ENCODE data around the gene STK11.

The STK11 gene

GRCh38 chr19:1246265-1247087 lies 40.9 kb downstream of the STK11 start:
- peak; percentile 24 for TF ChIP-seq TCF12 (IDR thresholded peaks at IDR 0.05; ENCODE audit: low read depth)
- peak; percentile 17; the same call in 1 of the 2 replicates for TF ChIP-seq NFIC (IDR thresholded peaks at IDR 0.05)
- TF ChIP-seq MAX (IDR thresholded peaks at IDR 0.05) = 0 out of 2 replicates have a peak, but pooled peaks have one; percentile 0

GRCh38 chr19:1247748-1248138 lies 42.2 kb downstream of the STK11 start:
- no peak for TF ChIP-seq TEAD4 (IDR thresholded peaks at IDR 0.05)
- no peak for TF ChIP-seq MAX (IDR thresholded peaks at IDR 0.05)
- no peak for TF ChIP-seq USF1 (IDR thresholded peaks at IDR 0.05)
- TF ChIP-seq TCF12 (IDR thresholded peaks at IDR 0.05; ENCODE audit: low read depth) = no peak
- no peak for TF ChIP-seq ZBTB7A (IDR thresholded peaks at IDR 0.05; ENCODE audit: low read depth)
- no peak for TF ChIP-seq EGR1 (IDR thresholded peaks at IDR 0.05)
- TF ChIP-seq REST (IDR thresholded peaks at IDR 0.05; ENCODE audit: low read depth) = no peak
- TF ChIP-seq EP300 (IDR thresholded peaks at IDR 0.05; ENCODE audit: borderline replicate concordance) = no peak
- no peak for TF ChIP-seq YY1 (IDR thresholded peaks at IDR 0.05; ENCODE audit: low read depth)
- TF ChIP-seq NFIC (IDR thresholded peaks at IDR 0.05) = no peak
- no peak for TF ChIP-seq TAF1 (IDR thresholded peaks at IDR 0.05; ENCODE audit: low read depth)
- TF ChIP-seq RAD21 (IDR thresholded peaks at IDR 0.05; ENCODE audit: low read depth) = no peak
- TF ChIP-seq CREB1 (IDR thresholded peaks at IDR 0.05; ENCODE audit: low read depth) = no peak
- TF ChIP-seq FOXM1 (IDR thresholded peaks at IDR 0.05; ENCODE audit: borderline replicate concordance, low read depth) = no peak

- TF ChIP-seq MAX (IDR thresholded peaks at IDR 0.05) (no peak; the same call in 1 of the 2 replicates), USF1 (IDR thresholded peaks at IDR 0.05) (no peak), TCF12 (IDR thresholded peaks at IDR 0.05; ENCODE audit: low read depth) (0 out of 2 replicates have a peak, but pooled peaks have one; percentile 7), ZBTB7A (IDR thresholded peaks at IDR 0.05; ENCODE audit: low read depth) (peak; percentile 69), CREB1 (IDR thresholded peaks at IDR 0.05; ENCODE audit: low read depth) (peak; percentile 40; the same call in 1 of the 2 replicates), EP300 (IDR thresholded peaks at IDR 0.05; ENCODE audit: borderline replicate concordance) (no peak), TAF1 (IDR thresholded peaks at IDR 0.05; ENCODE audit: low read depth) (peak; percentile 50), EGR1 (IDR thresholded peaks at IDR 0.05) (no peak)
These were observed 42.7 kb downstream of the STK11 start, which contains the start of gene MIDN for GRCh38 chr19:1248139-1248785. TSS of gene MIDN (plus strand) at chr19:1248583. CDS start at chr19:1250297, 1,714 bp downstream.

- 0 out of 2 replicates have a peak, but pooled peaks have one; percentile 47 for TF ChIP-seq EGR1 (IDR thresholded peaks at IDR 0.05)
- no peak for TF ChIP-seq USF1 (IDR thresholded peaks at IDR 0.05)
- no peak for TF ChIP-seq CEBPB (IDR thresholded peaks at IDR 0.05)
- TF ChIP-seq TCF12 (IDR thresholded peaks at IDR 0.05; ENCODE audit: low read depth) = 0 out of 2 replicates have a peak, but pooled peaks have one; percentile 5
- TF ChIP-seq TEAD4 (IDR thresholded peaks at IDR 0.05) = no peak
- no peak for TF ChIP-seq CREB1 (IDR thresholded peaks at IDR 0.05; ENCODE audit: low read depth)
- no peak for TF ChIP-seq REST (IDR thresholded peaks at IDR 0.05; ENCODE audit: low read depth)
- peak; percentile 49; the same call in 1 of the 2 replicates for TF ChIP-seq RAD21 (IDR thresholded peaks at IDR 0.05; ENCODE audit: low read depth)
- no peak for TF ChIP-seq MAX (IDR thresholded peaks at IDR 0.05)
- no peak; the same call in 1 of the 2 replicates for TF ChIP-seq TAF1 (IDR thresholded peaks at IDR 0.05; ENCODE audit: low read depth)
- no peak for TF ChIP-seq NFIC (IDR thresholded peaks at IDR 0.05)
- TF ChIP-seq ZBTB7A (IDR thresholded peaks at IDR 0.05; ENCODE audit: low read depth) = peak; percentile 75
- no peak for TF ChIP-seq EP300 (IDR thresholded peaks at IDR 0.05; ENCODE audit: borderline replicate concordance)
- TF ChIP-seq YY1 (IDR thresholded peaks at IDR 0.05; ENCODE audit: low read depth) = no peak
- no peak for TF ChIP-seq FOXM1 (IDR thresholded peaks at IDR 0.05; ENCODE audit: borderline replicate concordance, low read depth)
These were observed 43.3 kb downstream of the STK11 start for GRCh38 chr19:1248786-1249297.

All from Ishikawa (cell line).